SK-N-SH treated with all-trans-retinoic acid at 6 μM for 48 hours (cell line): ENCODE data around the gene C3.

Experiments
- ATAC-seq: fragments of 200-7000 bp; cut with Tn5 transposase; 3 replicates; pipeline ENCODE4 v1.9.1; 2020; ENCODE audit warnings: mild to moderate bottlenecking, moderate library complexity
- ARNTL ChIP-seq: fragments of 450-650 bp; formaldehyde crosslinking; IDR thresholded peaks from 2 replicates; pipeline ENCODE4 v1.5.0; 2020; ENCODE audit warnings: low read depth, mild to moderate bottlenecking, moderate library complexity, borderline replicate concordance
- CSDC2 ChIP-seq: fragments of 250-450 bp; sonication (Bioruptor Pico); IDR thresholded peaks from 2 replicates; pipeline ENCODE4 v1.5.0; 2020; ENCODE audit warnings: mild to moderate bottlenecking, moderate library complexity
- ESRRG ChIP-seq: fragments of 250-450 bp; sonication (Bioruptor Pico); IDR thresholded peaks from 2 replicates; pipeline ENCODE4 v1.6.1; 2021; ENCODE audit warnings: mild to moderate bottlenecking
- GLIS3 ChIP-seq: fragments of 250-450 bp; sonication (Bioruptor Pico); IDR thresholded peaks from 2 replicates; pipeline ENCODE4 v1.5.0; 2020; ENCODE audit warnings: mild to moderate bottlenecking, moderate library complexity
- ISL1 ChIP-seq: fragments of 250-450 bp; sonication (Bioruptor Pico); IDR thresholded peaks from 2 replicates; pipeline ENCODE4 v2.1.2; 2022; ENCODE audit warnings: mild to moderate bottlenecking, moderate library complexity
- PPARA ChIP-seq: fragments of 250-450 bp; sonication (Bioruptor Pico); IDR thresholded peaks from 2 replicates; pipeline ENCODE4 v1.5.0; 2020; ENCODE audit warnings: mild to moderate bottlenecking, borderline replicate concordance
- TCF4 ChIP-seq: fragments of 250-450 bp; sonication (Bioruptor Pico); IDR thresholded peaks from 2 replicates; pipeline ENCODE4 v1.8.0; 2021; ENCODE audit warnings: mild to moderate bottlenecking, moderate library complexity, borderline replicate concordance
- TOX ChIP-seq: fragments of 250-450 bp; sonication (Bioruptor Pico); IDR thresholded peaks from 2 replicates; pipeline ENCODE4 v1.8.0; 2021; ENCODE audit warnings: mild to moderate bottlenecking, moderate library complexity, borderline replicate concordance
- ZFP3 ChIP-seq: fragments of 250-450 bp; sonication (Bioruptor Pico); IDR thresholded peaks from 2 replicates; pipeline ENCODE4 v1.5.0; 2020; ENCODE audit warnings: mild to moderate bottlenecking, moderate library complexity
- ZFP30 ChIP-seq: fragments of 450-650 bp; formaldehyde crosslinking; IDR thresholded peaks from 2 replicates; pipeline ENCODE4 v1.5.0; 2022; ENCODE audit warnings: mild to moderate bottlenecking, moderate library complexity
- ZNF565 ChIP-seq: fragments of 450-650 bp; formaldehyde crosslinking; conservative IDR thresholded peaks from 2 replicates; pipeline ENCODE4 v1.5.0; 2020; ENCODE audit warnings: low read depth, mild to moderate bottlenecking, moderate library complexity
- ZNF70 ChIP-seq: fragments of 450-650 bp; formaldehyde crosslinking; IDR thresholded peaks from 2 replicates; pipeline ENCODE4 v1.5.0; 2020; ENCODE audit warnings: mild to moderate bottlenecking, moderate library complexity
- ZNF8 ChIP-seq: fragments of 450-650 bp; formaldehyde crosslinking; IDR thresholded peaks from 2 replicates; pipeline ENCODE4 v1.5.0; 2020; ENCODE audit warnings: mild to moderate bottlenecking, moderate library complexity
- TF ChIP-seq, protein P1 (sequence below): fragments of 250-450 bp; sonication (Bioruptor Pico); IDR thresholded peaks from 2 replicates; pipeline ENCODE4 v1.8.0; 2021; ENCODE audit warnings: low read depth, mild to moderate bottlenecking, moderate library complexity, borderline replicate concordance
- TF ChIP-seq, protein P2 (sequence below): fragments of 250-450 bp; sonication (Bioruptor Pico); IDR thresholded peaks from 2 replicates; pipeline ENCODE4 v1.5.1; 2020; ENCODE audit warnings: low read depth, mild to moderate bottlenecking, moderate library complexity
- TF ChIP-seq, protein P3 (sequence below): fragments of 250-450 bp; sonication (Bioruptor Pico); IDR thresholded peaks from 2 replicates; pipeline ENCODE4 v1.5.0; 2020; ENCODE audit warnings: mild to moderate bottlenecking, moderate library complexity
- TF ChIP-seq, protein P4 (sequence below): fragments of 250-450 bp; sonication (Bioruptor Pico); IDR thresholded peaks from 2 replicates; pipeline ENCODE4 v1.8.0; 2020; ENCODE audit warnings: mild to moderate bottlenecking, moderate library complexity, borderline replicate concordance

C3 gene

DNA sequence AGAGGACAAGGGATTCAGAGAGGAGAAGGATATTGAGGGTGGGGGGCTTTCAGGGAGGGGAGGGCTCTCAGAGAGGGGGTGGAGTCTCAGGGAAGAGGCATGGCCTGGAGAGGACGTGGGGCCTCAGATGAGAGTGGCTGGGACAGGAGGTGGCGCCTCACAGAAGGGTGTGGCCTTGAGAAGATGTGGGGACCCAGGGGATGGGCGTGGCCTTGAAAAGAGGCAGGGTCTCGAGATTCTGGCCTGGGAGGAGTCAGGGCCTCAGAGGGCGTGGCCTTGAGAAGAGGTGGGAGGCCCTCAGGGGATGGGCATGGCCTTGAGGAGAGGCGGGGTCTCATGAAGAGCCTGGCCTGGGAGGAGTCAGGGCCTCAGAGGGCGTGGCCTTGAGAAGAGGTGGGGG is 26.8 kb downstream of the C3 start:
- no peak for ATAC-seq
- TF ChIP-seq ISL1 (no peak), GLIS3 (CRISPR knock-in tag) (no peak), TCF4 (no peak), ZNF8 (CRISPR knock-in tag) (no peak), ZFP3 (CRISPR knock-in tag) (no peak), ZNF70 (CRISPR knock-in tag) (no peak), ZFP30 (CRISPR knock-in tag) (no peak)
- TF ChIP-seq, protein P1, sequence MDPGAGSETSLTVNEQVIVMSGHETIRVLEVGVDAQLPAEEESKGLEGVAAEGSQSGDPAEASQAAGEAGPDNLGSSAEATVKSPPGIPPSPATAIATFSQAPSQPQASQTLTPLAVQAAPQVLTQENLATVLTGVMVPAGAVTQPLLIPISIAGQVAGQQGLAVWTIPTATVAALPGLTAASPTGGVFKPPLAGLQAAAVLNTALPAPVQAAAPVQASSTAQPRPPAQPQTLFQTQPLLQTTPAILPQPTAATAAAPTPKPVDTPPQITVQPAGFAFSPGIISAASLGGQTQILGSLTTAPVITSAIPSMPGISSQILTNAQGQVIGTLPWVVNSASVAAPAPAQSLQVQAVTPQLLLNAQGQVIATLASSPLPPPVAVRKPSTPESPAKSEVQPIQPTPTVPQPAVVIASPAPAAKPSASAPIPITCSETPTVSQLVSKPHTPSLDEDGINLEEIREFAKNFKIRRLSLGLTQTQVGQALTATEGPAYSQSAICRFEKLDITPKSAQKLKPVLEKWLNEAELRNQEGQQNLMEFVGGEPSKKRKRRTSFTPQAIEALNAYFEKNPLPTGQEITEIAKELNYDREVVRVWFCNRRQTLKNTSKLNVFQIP = no peak
- TF ChIP-seq, protein P2, sequence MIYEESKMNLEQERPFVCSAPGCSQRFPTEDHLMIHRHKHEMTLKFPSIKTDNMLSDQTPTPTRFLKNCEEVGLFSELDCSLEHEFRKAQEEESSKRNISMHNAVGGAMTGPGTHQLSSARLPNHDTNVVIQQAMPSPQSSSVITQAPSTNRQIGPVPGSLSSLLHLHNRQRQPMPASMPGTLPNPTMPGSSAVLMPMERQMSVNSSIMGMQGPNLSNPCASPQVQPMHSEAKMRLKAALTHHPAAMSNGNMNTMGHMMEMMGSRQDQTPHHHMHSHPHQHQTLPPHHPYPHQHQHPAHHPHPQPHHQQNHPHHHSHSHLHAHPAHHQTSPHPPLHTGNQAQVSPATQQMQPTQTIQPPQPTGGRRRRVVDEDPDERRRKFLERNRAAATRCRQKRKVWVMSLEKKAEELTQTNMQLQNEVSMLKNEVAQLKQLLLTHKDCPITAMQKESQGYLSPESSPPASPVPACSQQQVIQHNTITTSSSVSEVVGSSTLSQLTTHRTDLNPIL (CRISPR knock-in tag) = no peak

DNA sequence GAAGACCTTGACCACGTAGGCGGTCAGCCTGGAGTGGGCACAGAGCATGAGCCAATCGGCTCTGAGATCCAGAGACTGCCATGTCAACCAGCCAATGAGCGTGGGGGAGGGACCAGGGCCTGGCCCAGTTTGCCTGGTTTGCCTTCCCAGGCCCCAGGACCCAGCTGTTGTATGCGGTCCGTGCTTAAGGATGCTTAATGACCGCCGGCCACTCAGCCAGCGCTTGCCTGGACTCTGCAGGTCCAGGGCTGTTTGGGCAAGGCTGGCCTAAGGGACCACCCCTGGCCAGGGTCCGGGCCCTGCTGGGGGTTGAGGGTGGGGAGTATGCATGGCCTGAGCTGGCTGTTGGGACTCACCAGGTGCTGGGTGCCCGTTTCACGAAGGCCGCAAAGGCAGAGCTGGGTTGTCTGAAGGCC is 27.4 kb downstream of the C3 start:
- ATAC-seq = peak; percentile 45; the same call in 1 of the 3 replicates
- TF ChIP-seq ZNF565 (no peak), CSDC2 (CRISPR knock-in tag) (no peak), ZNF70 (CRISPR knock-in tag) (no peak), TOX (CRISPR knock-in tag) (no peak), GLIS3 (CRISPR knock-in tag) (no peak), ZNF8 (CRISPR knock-in tag) (no peak), ISL1 (no peak), ZFP3 (CRISPR knock-in tag) (no peak), ZFP30 (CRISPR knock-in tag) (no peak), ESRRG (CRISPR knock-in tag) (no peak)
- TF ChIP-seq, protein P2 (CRISPR knock-in tag) = no peak
- TF ChIP-seq, protein P3, sequence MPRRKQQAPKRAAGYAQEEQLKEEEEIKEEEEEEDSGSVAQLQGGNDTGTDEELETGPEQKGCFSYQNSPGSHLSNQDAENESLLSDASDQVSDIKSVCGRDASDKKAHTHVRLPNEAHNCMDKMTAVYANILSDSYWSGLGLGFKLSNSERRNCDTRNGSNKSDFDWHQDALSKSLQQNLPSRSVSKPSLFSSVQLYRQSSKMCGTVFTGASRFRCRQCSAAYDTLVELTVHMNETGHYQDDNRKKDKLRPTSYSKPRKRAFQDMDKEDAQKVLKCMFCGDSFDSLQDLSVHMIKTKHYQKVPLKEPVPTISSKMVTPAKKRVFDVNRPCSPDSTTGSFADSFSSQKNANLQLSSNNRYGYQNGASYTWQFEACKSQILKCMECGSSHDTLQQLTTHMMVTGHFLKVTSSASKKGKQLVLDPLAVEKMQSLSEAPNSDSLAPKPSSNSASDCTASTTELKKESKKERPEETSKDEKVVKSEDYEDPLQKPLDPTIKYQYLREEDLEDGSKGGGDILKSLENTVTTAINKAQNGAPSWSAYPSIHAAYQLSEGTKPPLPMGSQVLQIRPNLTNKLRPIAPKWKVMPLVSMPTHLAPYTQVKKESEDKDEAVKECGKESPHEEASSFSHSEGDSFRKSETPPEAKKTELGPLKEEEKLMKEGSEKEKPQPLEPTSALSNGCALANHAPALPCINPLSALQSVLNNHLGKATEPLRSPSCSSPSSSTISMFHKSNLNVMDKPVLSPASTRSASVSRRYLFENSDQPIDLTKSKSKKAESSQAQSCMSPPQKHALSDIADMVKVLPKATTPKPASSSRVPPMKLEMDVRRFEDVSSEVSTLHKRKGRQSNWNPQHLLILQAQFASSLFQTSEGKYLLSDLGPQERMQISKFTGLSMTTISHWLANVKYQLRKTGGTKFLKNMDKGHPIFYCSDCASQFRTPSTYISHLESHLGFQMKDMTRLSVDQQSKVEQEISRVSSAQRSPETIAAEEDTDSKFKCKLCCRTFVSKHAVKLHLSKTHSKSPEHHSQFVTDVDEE (CRISPR knock-in tag) = no peak
- TF ChIP-seq, protein P4, sequence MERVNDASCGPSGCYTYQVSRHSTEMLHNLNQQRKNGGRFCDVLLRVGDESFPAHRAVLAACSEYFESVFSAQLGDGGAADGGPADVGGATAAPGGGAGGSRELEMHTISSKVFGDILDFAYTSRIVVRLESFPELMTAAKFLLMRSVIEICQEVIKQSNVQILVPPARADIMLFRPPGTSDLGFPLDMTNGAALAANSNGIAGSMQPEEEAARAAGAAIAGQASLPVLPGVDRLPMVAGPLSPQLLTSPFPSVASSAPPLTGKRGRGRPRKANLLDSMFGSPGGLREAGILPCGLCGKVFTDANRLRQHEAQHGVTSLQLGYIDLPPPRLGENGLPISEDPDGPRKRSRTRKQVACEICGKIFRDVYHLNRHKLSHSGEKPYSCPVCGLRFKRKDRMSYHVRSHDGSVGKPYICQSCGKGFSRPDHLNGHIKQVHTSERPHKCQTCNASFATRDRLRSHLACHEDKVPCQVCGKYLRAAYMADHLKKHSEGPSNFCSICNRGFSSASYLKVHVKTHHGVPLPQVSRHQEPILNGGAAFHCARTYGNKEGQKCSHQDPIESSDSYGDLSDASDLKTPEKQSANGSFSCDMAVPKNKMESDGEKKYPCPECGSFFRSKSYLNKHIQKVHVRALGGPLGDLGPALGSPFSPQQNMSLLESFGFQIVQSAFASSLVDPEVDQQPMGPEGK (CRISPR knock-in tag) = no peak

DNA sequence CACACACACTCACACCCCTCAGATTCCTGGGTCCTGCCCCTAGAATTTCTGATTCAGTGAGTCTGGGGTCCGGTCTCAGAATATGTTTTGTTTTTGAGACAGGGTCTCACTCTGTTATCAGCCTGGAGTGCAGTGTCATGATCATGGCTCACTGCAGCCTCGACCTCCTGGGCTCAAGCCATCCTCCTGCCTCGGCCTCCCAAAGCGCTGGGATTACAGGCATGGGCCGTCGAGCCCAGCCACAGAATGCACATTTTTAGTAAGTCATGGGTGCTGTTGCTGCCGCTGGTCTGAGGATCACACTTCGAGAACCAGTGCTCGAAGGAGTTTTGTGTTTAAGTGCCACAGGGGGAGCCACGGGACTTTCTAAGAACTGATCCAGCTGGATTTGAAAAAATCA is 28.4 kb downstream of the C3 start:
- ATAC-seq = no peak
- TF ChIP-seq ZFP3 (CRISPR knock-in tag) (no peak), TCF4 (no peak), ARNTL (no peak), CSDC2 (CRISPR knock-in tag) (no peak), ZNF70 (CRISPR knock-in tag) (no peak), PPARA (no peak)
- TF ChIP-seq, protein P2 (CRISPR knock-in tag) = no peak
- TF ChIP-seq, protein P4 (CRISPR knock-in tag) = no peak
- TF ChIP-seq, protein P3 (CRISPR knock-in tag) = no peak
